ENCODE data around the gene WDR82.

The WDR82 gene

DNA sequence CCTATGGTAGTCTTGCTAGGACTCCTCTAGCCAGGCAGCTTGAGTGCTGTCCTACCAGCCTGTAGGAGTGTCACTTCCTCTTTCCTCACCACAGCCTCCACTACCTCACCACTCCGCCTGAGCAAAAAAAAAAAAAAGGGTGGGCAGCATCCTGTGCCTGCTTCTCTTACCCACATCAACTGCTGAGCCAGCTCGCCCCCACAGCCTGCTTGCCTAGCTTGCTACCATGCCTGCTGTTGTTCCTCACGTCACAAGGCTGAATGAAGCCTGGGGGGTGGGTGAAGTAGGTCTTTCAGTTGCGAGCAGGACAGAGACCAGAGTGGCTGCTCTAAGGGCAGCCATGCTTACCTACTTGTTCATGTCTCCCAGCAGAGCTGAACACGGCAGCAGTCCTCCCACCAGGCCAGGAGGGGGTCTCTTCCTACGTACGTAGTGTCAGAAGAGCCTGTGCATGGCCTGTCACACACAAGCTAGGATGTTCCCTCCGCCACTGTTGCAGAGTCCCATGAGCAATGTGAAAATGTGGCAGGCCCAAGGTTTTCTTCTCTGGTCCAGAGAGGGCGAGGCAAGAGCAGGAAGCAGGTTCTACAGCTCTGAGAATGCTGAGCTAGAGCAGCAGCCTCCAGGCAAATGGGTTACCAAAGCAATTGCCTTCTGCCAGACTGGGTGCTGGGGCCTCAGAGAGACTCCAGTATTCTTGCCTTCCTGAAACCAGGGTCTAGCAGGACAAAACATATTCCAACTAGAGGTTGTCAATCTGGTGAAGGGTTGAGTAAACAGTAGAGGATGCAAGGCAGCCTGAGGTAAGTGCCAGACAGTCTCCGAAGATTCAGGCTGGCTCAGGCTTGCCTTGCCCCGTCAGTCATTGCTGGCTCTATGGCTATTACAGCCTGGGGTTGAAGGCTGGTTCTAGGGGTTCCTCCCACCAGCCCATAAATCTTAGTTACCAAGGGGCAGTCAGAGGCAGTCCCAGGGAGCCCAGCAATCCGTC lies 24.8 kb downstream of the WDR82 start:
- FAIRE-seq: no peak
- no peak for DNase-seq (ENCODE audit: insufficient read length, low spot score)
- TF ChIP-seq, protein P1, sequence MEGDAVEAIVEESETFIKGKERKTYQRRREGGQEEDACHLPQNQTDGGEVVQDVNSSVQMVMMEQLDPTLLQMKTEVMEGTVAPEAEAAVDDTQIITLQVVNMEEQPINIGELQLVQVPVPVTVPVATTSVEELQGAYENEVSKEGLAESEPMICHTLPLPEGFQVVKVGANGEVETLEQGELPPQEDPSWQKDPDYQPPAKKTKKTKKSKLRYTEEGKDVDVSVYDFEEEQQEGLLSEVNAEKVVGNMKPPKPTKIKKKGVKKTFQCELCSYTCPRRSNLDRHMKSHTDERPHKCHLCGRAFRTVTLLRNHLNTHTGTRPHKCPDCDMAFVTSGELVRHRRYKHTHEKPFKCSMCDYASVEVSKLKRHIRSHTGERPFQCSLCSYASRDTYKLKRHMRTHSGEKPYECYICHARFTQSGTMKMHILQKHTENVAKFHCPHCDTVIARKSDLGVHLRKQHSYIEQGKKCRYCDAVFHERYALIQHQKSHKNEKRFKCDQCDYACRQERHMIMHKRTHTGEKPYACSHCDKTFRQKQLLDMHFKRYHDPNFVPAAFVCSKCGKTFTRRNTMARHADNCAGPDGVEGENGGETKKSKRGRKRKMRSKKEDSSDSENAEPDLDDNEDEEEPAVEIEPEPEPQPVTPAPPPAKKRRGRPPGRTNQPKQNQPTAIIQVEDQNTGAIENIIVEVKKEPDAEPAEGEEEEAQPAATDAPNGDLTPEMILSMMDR (IDR thresholded peaks at IDR 0.05; ENCODE audit: insufficient read depth, missing control alignments): no peak

DNA sequence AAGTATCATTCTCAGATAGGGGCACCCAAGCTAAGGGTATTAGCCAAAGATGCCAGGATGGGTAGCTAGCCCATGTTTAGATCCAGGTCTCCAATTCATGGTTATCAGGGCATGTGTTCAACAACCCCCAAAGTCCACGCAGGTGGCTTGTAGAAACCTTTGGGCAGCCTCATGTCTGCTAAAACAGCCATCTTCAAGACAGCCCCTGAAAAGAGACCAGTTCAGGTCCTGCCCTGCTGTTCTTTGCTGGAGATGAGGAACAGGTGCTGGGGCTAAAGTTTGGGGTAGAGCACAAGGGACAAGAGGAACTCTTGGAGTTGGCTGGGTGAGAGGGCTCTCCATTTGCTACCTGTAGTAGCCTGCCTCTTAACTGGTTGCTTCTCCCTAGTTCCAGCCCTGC lies 28.3 kb downstream of the WDR82 start:
- DNase-seq (ENCODE audit: insufficient read length, low spot score): no peak
- no peak for FAIRE-seq
- TF ChIP-seq, protein P1 (IDR thresholded peaks at IDR 0.05; ENCODE audit: insufficient read depth, missing control alignments): no peak

DNA sequence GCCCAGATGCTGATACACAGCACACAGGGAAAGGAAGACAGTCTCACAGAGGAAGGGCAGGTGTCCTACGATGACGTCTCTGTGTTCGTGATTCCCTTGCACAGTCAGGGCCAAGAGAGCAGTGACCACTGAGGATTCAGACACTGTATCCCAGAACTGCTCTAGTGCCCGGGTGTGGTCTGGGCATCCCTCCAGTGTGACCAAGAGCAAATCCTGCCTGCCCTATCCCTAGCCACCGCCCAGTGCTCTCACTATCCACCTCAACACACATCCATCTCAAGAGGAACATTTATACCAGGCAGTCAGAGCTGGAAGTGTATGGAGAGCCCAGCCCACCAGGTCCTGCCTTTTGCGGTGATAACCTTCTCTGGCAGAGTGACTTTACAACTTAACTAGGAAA lies 28.8 kb downstream of the WDR82 start:
- DNase-seq (ENCODE audit: insufficient read length, low spot score) (no peak), FAIRE-seq (no peak)
- TF ChIP-seq, protein P1 (IDR thresholded peaks at IDR 0.05; ENCODE audit: insufficient read depth, missing control alignments): no peak

DNA sequence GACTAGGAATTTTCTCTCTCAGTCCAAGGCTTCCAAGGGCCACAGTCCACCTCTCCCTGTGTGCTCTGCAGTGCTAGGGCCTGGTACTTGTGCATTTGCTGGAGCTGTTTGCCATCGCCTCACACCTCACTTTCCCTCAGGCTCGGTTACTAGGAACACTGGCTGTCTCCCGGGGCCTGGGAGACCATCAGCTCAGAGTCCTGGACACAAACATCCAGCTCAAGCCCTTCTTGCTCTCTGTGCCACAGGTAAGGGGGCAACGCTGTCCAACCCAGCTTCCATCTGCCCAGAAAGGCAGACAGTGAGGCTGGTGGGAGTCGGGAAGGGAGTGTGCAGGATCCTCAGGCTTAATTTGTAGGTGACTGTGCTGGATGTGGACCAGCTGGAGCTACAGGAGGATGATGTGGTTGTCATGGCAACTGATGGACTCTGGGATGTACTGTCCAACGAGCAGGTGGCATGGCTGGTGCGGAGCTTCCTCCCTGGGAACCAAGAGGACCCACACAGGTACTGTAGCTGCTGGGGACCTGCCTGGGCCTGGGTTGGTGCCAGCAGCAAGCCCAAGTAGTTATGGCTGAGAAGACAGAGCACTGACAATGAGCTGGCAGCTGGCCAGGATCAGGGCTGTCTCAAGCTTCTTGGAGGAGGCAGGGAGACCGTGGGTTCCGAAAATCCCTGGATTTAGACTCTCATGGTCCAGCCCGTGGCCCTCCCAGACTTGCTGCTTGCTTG lies 29.5 kb downstream of the WDR82 start:
- FAIRE-seq: no peak
- TF ChIP-seq, protein P1 (IDR thresholded peaks at IDR 0.05; ENCODE audit: insufficient read depth, missing control alignments): no peak
- DNase-seq (ENCODE audit: insufficient read length, low spot score): no peak

DNA sequence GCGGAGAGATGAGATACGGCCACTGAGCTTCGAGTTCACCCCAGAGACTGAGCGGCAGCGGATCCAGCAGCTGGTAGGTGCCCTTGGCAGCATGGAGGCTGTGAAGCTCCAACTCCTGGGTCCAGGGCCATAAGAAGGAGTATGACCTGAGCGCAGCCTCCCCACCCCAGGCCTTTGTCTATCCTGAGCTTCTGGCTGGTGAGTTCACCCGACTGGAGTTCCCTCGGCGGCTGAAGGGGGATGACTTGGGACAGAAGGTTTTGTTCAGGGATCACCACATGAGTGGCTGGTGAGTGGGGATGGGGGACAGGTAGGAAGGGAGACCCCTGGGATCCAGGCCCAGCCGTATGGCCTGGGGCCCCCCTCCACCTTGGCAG lies 30.3 kb downstream of the WDR82 start:
- TF ChIP-seq, protein P1 (IDR thresholded peaks at IDR 0.05; ENCODE audit: insufficient read depth, missing control alignments): no peak
- FAIRE-seq (no peak), DNase-seq (ENCODE audit: insufficient read length, low spot score) (no peak)

DNA sequence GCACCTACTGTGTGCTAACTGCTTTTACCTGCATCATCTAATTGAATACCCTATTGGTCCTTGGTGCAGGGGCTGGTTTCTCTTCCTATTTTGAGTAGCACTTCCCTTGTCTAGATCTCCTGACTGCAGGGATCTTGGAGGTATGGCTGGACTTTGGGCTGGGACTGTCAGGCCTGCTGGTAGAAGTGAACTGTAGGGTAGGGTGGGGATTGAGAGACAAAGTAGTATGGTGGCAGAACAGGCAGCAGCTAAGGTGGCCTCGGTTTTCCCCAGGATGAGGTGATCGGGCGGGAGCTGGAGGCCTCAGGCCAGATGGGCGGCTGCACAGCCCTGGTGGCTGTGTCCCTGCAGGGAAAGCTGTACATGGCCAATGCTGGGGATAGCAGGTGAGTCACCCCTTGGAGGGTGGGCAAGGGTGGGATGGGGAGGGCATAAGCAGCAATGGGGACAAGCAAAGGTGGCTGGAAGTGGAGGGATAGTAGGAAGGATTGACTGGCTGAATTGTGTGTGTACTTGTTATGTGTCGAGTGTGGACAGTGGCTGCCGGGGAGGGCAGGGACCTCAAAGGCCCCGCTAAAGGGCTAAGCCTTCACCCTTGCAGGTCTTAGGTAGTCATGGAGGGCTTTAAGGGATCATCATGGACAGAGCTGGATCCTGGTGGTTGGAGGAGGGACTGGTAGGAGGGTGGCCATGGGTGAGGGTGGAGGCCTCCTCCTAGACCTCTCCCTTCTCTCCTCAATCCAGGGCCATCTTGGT lies 30.9 kb downstream of the WDR82 start:
- FAIRE-seq: no peak
- TF ChIP-seq, protein P1 (IDR thresholded peaks at IDR 0.05; ENCODE audit: insufficient read depth, missing control alignments): no peak
- DNase-seq (ENCODE audit: insufficient read length, low spot score): no peak

Measured in D721Med (cell line).